ENCODE data around the gene LRP8. TPM values are rescaled to one million over a fixed set of nuclear protein-coding genes. Genes with fewer than 3 reads are reported as not detected.

LRP8 gene
- total and polyA plus RNA-seq, 2 donors (not counting 3 experiments of a cell fraction or from before 2014, with no cell fraction given), result 40.9 to 62.2 TPM

- TF ChIP-seq GATA2 (IDR thresholded peaks at IDR 0.05; ENCODE audit: insufficient read depth, insufficient read length, low read depth, low read length), result no peak
- no peak for TF ChIP-seq JUN (IDR thresholded peaks at IDR 0.05; ENCODE audit: borderline replicate concordance, insufficient read depth, insufficient read length, low read depth)
- no peak for TF ChIP-seq EZH2 (IDR thresholded peaks at IDR 0.05; ENCODE audit: borderline replicate concordance, low read depth, low read length, severe bottlenecking)
- TF ChIP-seq MAX (IDR thresholded peaks at IDR 0.05; ENCODE audit: insufficient read depth, insufficient read length), result no peak
- no peak for TF ChIP-seq POLR2AphosphoS5 (IDR thresholded peaks at IDR 0.05; ENCODE audit: insufficient read depth, low read depth, low read length)
- TF ChIP-seq POLR2A (IDR thresholded peaks at IDR 0.05; ENCODE audit: low read depth, low read length), result no peak
- no peak for TF ChIP-seq FOS (IDR thresholded peaks at IDR 0.05; ENCODE audit: borderline replicate concordance, insufficient read depth, low read length)
- TF ChIP-seq, protein P1, sequence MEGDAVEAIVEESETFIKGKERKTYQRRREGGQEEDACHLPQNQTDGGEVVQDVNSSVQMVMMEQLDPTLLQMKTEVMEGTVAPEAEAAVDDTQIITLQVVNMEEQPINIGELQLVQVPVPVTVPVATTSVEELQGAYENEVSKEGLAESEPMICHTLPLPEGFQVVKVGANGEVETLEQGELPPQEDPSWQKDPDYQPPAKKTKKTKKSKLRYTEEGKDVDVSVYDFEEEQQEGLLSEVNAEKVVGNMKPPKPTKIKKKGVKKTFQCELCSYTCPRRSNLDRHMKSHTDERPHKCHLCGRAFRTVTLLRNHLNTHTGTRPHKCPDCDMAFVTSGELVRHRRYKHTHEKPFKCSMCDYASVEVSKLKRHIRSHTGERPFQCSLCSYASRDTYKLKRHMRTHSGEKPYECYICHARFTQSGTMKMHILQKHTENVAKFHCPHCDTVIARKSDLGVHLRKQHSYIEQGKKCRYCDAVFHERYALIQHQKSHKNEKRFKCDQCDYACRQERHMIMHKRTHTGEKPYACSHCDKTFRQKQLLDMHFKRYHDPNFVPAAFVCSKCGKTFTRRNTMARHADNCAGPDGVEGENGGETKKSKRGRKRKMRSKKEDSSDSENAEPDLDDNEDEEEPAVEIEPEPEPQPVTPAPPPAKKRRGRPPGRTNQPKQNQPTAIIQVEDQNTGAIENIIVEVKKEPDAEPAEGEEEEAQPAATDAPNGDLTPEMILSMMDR (IDR thresholded peaks at IDR 0.05; ENCODE audit: extremely low read depth in 1 of 2, insufficient read depth in 1 of 2, low read depth in 1 of 2, low read length in 2 of 2), result no peak
- no peak for TF ChIP-seq MYC (IDR thresholded peaks at IDR 0.05; ENCODE audit: low read depth, low read length)
Observed at GRCh38 chr1:53274541-53275185, 53.2 kb downstream of the LRP8 start.

More at GRCh38 chr1:53274541-53275185, 53.2 kb downstream of the LRP8 start:
- FAIRE-seq (no peak), DNase-seq (ENCODE audit: low read depth, low spot score) (no peak)
- no peaks in the 10 kb centered on the region for H3K27me3 ChIP-seq (ENCODE audit: control insufficient read depth in 2 of 2, insufficient read depth in 2 of 2, low read length in 2 of 2)
- H3K9me3 ChIP-seq (replicated peaks; ENCODE audit: control insufficient read depth, insufficient read depth, low read length), result no peaks in the 10 kb centered on the region
- no peak overlapping the region for H3K4me3 ChIP-seq (replicated peaks in 1 of 3; ENCODE audit: insufficient read depth in 1 of 3, low read depth in 1 of 3, low read length in 3 of 3)
- no peak overlapping the region for H3K4me2 ChIP-seq (ENCODE audit: insufficient read depth, low read length)
- peaks cover 0 to 4% of the 10 kb centered on the region in 2 experiments for H3K36me3 ChIP-seq (ENCODE audit: control insufficient read depth in 2 of 2, extremely low read depth in 1 of 2, insufficient read depth in 2 of 2, low read length in 2 of 2)
- H3K27ac ChIP-seq (ENCODE audit: insufficient read depth, low read depth, low read length), result no peak overlapping the region
- dilution Hi-C loops (cut with MboI; ENCODE audit: extremely low pct_ligation_motif_present, low sequenced_read_pairs), result no loop called here
- no peak overlapping the region for H2AFZ ChIP-seq (ENCODE audit: low read depth, low read length)
- H3K9ac ChIP-seq (replicated peaks; ENCODE audit: extremely low read depth, insufficient read depth, low read length), result no peak overlapping the region
- BruUV-seq (replicated peaks), result no TSS peak
- H3K79me2 ChIP-seq (ENCODE audit: control insufficient read depth, insufficient read depth, low read length), result no peaks in the 10 kb centered on the region
- intact Hi-C loops (cut with micrococcal nuclease), result loop anchor here (5.0 kb wide), 1 partner anchor 198 kb away; no protein-coding TSS in a partner anchor
- POLR2A ChIA-PET, result no interaction called here
- CTCF ChIA-PET, result interaction anchor here (6.9 kb wide), 1 partner anchor 118 kb away, joined by 49 read pairs; no protein-coding TSS in a partner anchor
- no peaks in the 10 kb centered on the region for H3K9me1 ChIP-seq (replicated peaks; ENCODE audit: control insufficient read depth, extremely low read depth, insufficient read depth, low read length)
- H4K20me1 ChIP-seq (replicated peaks; ENCODE audit: control insufficient read depth, extremely low read depth, insufficient read depth, low read length), result no peaks in the 10 kb centered on the region
- H3K4me1 ChIP-seq (ENCODE audit: control insufficient read depth, extremely low read depth, insufficient read depth, low read length), result no peaks in the 10 kb centered on the region
